ENCODE measurements around the gene IL6ST.
"Not testable (repeated sequence)": the region's sequence is repeated elsewhere in the genome, so short reads cannot be mapped to it uniquely, and the experiment has no call there.

IL6ST gene

GRCh38 chr5:55994495-55994997 is at the start of gene IL6ST:
TSS of gene IL6ST (minus strand) at chr5:55994963. CDS start at chr5:55976278, 18,685 bp downstream.
- DNase-seq (ENCODE audit: low read depth in 2 of 2) = no peak

DNA sequence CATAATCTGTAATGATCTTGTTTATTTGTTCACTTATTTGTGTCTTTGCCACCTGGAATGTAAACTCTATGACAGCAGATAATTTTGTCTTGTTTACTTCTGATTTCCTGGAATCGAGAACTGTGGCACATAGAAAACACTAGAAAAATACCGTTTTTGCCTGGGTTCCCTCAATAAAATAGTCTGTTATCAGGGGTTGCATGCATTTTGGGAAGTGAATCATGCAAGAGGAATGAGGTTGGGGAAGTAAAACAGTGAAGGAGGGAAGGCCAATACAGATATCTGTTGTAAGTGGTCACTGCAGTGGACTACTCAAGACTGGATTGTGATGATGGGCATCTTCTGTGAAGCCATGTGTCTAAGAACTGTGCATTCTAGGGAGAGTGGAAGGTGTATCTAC is 45.2 kb upstream of the IL6ST start:
- DNase-seq (ENCODE audit: low read depth in 2 of 2) = no peak

- not testable (repeated sequence) for DNase-seq (ENCODE audit: low read depth in 2 of 2)
Measured at GRCh38 chr5:56038206-56038605, 43.4 kb upstream of the IL6ST start.

GRCh38 chr5:56037531-56038010 is 42.8 kb upstream of the IL6ST start:
- no peak for DNase-seq (ENCODE audit: low read depth in 2 of 2)

DNA sequence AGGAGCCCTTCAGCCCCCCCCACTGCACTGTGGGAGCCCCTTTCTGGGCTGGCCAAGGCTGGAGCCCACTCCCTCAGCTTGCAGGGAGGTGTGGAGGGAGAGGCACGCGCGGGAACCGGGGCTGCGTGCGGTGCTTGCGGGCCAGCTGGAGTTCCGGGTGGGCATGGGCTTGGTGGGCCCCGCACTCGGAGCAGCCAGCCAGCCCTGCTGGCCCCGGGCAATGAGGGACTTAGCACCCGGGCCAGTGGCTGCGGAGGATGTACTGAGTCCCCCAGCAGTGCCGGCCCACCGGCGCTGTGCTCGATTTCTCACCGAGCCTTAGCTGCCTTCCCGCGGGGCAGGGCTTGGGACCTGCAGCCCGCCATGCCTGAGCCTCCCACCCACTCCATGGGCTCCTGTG is 40.6 kb upstream of the IL6ST start:
- not testable (repeated sequence) for DNase-seq (ENCODE audit: low read depth in 2 of 2)

- not testable (repeated sequence) for DNase-seq (ENCODE audit: low read depth in 2 of 2)
Measured at GRCh38 chr5:56029871-56030630, 35.3 kb upstream of the IL6ST start.

- DNase-seq (ENCODE audit: low read depth in 2 of 2) = no peak
Measured at GRCh38 chr5:56029457-56029856, 34.7 kb upstream of the IL6ST start.

DNA sequence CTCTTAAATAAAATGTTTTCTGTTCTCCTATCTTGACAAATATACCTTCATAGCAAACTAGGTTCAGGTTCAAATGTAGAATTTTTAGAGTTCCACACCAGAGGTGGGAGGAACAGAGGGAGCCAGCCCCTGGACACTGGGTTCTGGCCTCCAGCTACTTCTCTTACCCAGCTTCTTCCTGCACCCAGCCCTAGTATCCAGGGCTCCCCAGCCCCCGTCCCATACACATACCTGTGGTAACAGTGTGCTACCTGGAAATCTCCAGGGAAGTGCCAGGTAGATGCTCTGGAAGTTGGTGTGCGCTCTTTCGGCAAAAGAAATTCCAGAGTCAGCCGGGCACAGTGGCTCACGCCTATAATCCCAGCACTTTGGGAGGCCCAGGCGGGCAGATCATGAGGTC is 33.9 kb upstream of the IL6ST start:
- no peak for DNase-seq (ENCODE audit: low read depth in 2 of 2)

GRCh38 chr5:56026863-56027300 is 32.1 kb upstream of the IL6ST start:
- no peak for DNase-seq (ENCODE audit: low read depth in 2 of 2)

GRCh38 chr5:56025151-56025885 is 30.6 kb upstream of the IL6ST start:
- no peak for DNase-seq (ENCODE audit: low read depth in 2 of 2)

- no peak for DNase-seq (ENCODE audit: low read depth in 2 of 2)
Measured at GRCh38 chr5:56024810-56025150, 30.0 kb upstream of the IL6ST start.

DNA sequence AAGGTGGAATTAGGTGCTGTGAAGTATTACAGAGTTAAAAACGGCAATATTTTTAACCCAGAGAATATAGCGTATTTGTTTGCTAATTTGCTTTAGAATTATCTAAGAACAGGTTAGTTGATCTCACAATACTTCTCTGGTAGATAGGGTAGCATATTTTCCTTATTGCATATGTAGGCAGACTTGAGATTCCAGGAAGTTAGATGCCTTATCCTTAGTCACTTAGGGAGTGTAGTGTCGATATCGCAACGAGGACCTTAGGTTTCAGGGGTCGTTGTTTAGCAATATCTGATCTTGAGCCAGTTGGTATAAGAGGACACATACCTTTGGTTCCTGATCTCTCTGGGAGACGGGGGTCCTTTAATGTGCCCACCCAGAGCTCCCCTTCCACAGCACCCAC is 28.5 kb upstream of the IL6ST start:
- no peak for DNase-seq (ENCODE audit: low read depth in 2 of 2)

DNA sequence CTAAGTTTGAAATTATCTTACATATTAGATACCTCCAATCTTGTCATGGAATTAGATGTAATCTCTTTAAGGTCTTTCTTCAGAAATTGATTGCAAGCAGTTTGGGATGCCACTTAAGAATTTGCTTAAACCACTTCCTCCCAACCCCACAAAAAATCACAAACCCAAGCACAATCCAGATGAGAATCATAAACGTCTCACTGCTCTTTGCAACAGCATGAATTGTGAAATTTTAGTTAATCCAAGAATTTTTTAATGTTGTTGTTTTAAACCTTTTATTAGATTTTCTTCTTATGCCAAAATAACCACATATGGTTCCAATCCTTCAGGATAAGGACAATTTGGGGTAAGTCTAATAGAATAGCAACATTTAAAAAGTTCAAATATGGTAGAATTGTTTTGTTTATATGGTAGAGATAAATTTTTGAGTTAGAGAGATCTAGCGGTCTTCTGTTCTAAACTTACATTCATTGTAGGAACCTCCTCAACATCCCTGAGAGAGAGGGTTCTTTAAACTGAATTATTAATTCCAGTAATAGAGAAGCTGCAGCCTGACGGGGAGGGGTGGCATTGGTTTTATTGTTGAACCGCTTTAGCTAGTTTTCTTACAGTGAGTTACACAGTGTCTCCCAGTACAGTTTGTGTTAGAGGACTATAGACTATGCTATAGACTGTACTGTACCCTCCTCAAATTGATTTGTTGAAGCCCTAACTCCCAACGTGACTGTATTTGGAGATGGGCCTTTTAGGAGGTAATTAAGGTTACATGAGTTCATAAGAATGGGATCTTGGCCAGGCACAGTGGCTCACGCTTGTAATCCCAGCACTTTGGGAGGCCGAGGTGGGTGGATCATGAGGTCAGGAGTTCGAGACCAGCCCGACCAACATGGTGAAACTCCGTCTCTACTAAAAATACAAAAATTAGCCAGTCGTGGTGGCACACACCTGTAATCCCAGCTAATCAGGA is 24.8 kb upstream of the IL6ST start:
- DNase-seq (ENCODE audit: low read depth in 2 of 2) = no peak

- no peak for DNase-seq (ENCODE audit: low read depth in 2 of 2)
Measured at GRCh38 chr5:56018832-56019231, 24.1 kb upstream of the IL6ST start.

- not testable (repeated sequence) for DNase-seq (ENCODE audit: low read depth in 2 of 2)
Measured at GRCh38 chr5:56014701-56015100, 19.9 kb upstream of the IL6ST start.

GRCh38 chr5:56013939-56014338 is 19.2 kb upstream of the IL6ST start:
- not testable (repeated sequence) for DNase-seq (ENCODE audit: low read depth in 2 of 2)

GRCh38 chr5:56012281-56012963 is 17.7 kb upstream of the IL6ST start:
- no peak for DNase-seq (ENCODE audit: low read depth in 2 of 2)

DNA sequence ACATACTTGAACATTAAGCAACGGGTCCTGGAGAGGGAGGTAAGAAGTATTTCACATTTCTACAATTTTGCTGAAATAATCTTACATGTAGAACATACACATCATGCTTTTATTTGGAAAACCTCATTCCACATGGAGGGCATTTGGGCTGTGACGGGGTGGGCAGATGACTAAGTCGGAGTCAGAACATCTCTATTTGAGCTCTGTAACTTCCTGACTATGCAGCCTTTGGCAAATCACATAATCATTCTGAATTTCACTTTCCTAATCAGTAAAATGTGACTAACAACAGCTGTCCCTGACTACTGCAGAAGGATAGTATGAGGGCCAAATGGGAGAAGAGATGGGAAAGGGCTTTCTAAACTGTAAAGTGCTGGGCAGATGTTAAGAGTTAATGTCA is 17.1 kb upstream of the IL6ST start:
- DNase-seq (ENCODE audit: low read depth in 2 of 2) = no peak

DNA sequence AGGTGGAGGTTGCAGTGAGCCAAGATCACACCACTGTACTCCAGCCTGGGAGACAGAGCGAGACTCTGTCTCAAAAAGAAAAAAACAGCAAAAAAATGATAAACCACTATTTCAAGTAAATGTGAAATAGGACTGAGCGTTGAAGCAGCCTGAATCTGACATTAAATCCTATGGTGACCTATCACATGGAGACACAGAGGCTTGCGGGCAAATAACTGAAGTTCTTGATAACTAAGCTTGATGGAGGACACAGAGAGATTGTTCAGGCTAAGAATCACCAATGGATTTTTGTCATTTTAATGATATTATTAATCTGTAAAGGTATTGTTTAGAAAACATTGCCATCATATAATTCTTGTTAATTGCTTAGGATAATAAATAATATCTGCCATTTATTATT is 15.7 kb upstream of the IL6ST start:
- no peak for DNase-seq (ENCODE audit: low read depth in 2 of 2)

DNA sequence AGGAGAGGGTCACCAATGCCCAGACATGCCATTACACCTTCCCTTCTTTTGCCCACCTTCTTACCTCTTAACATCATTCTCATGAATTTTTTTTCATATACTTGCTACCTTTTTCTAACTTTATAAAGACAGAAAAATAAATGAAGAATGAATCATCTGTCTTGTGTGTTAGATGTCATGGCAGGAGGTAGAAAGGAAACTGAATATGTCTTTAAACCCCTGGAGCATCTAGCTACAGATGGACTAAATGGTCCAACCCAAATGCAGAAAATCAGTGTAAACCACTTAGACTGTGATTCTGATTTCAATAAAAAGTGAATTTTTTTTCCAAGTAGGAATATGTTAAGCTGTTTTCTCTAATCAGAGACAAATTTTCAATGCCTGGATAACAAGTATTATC is 11.8 kb upstream of the IL6ST start:
- no peak for DNase-seq (ENCODE audit: low read depth in 2 of 2)

- DNase-seq (ENCODE audit: low read depth in 2 of 2) = no peak
Measured at GRCh38 chr5:56006094-56006493, 11.3 kb upstream of the IL6ST start.
